HepG2 (cell line): Measurements from ENCODE around the gene CHN2. TPM values are rescaled to one million over a fixed set of nuclear protein-coding genes. Genes with fewer than 3 reads are reported as not detected.

Experiments used
- AHR ChIP-seq: IDR thresholded peaks from 2 replicates; pipeline ENCODE4 v1.6.1; 2018; ENCODE audit warnings: missing genetic modification reagents, missing compliant biosample characterization
- ATF7 ChIP-seq, 2 experiments: fragments of 450-650 bp in 1 of 2; sonication (generic) in 1 of 2; formaldehyde crosslinking in 1 of 2; IDR thresholded peaks; 2 replicates each; pipeline versions ENCODE4 v1.4.0 to v1.6.1; 2016 to 2020; ENCODE audit warnings: antibody characterized with exemption in 1 of 2, mild to moderate bottlenecking in 1 of 2, missing genetic modification reagents in 1 of 2
- CENPBD1 ChIP-seq: sonication (generic); formaldehyde crosslinking; IDR thresholded peaks from 2 replicates; pipeline ENCODE4 v1.8.0; 2022; ENCODE audit warnings: missing genetic modification reagents, low read depth, mild to moderate bottlenecking, borderline replicate concordance
- DR1 ChIP-seq: sonication (generic); formaldehyde crosslinking; IDR thresholded peaks from 2 replicates; pipeline ENCODE4 v1.8.0; 2021; ENCODE audit warnings: mild to moderate bottlenecking, missing genetic modification reagents, inconsistent platforms
- GPBP1L1 ChIP-seq: sonication (generic); formaldehyde crosslinking; IDR thresholded peaks from 2 replicates; pipeline ENCODE4 v1.5.0; 2020; ENCODE audit warnings: mild to moderate bottlenecking, missing genetic modification reagents
- ZBTB4 ChIP-seq: sonication (generic); formaldehyde crosslinking; IDR thresholded peaks from 2 replicates; pipeline ENCODE4 v1.4.0; 2020; ENCODE audit warnings: missing genetic modification reagents, mild to moderate bottlenecking, borderline replicate concordance
- ZFX ChIP-seq: sonication (generic); formaldehyde crosslinking; IDR thresholded peaks from 2 replicates; pipeline ENCODE4 v1.4.0; 2020; ENCODE audit warnings: mild to moderate bottlenecking, low read depth, missing genetic modification reagents, moderate library complexity
- ZNF318 ChIP-seq: sonication (generic); formaldehyde crosslinking; IDR thresholded peaks from 2 replicates; pipeline ENCODE4 v1.4.0; 2020; ENCODE audit warnings: mild to moderate bottlenecking, missing genetic modification reagents
- ZNF331 ChIP-seq: sonication (generic); formaldehyde crosslinking; IDR thresholded peaks from 2 replicates; pipeline ENCODE4 v1.4.0; 2020; ENCODE audit warnings: missing genetic modification reagents
- ZNF710 ChIP-seq: sonication (generic); formaldehyde crosslinking; IDR thresholded peaks from 2 replicates; pipeline ENCODE4 v1.5.0; 2020; ENCODE audit warnings: mild to moderate bottlenecking, missing genetic modification reagents, borderline replicate concordance
- ZNF747 ChIP-seq: sonication (generic); formaldehyde crosslinking; IDR thresholded peaks from 2 replicates; pipeline ENCODE4 v1.8.1; 2023; ENCODE audit warnings: missing genetic modification reagents, mild to moderate bottlenecking, borderline replicate concordance
- polyA plus RNA-seq, 8 experiments: library from polyadenylated mRNA; depleted of rRNA in 3 of 8; stranded (reverse) in 7 of 8; unstranded in 1 of 8; fragments of >200 nt; fragmentation: Illumina TruSeq in 4 of 8; extraction: Trizol in 4 of 8; gene quantifications; 2 replicates each; pipeline versions ENCODE4 v1.2.1 to v1.2.3, GENCODE V29; 2011 to 2016; ENCODE audit warnings: low read depth in 4 of 8, missing spikeins in 1 of 8, mixed read lengths in 1 of 8; ENCODE audit not compliant: insufficient read depth in 1 of 8
- total RNA-seq, 5 experiments: library from RNA; depleted of rRNA; stranded (reverse); fragments of >200 nt; fragmentation: Illumina TruSeq; extraction: Trizol; gene quantifications; 2 replicates each; pipeline ENCODE4 v1.2.3, GENCODE V29; 2016; ENCODE audit warnings: low read depth in 1 of 5

The CHN2 gene
- total and polyA plus RNA-seq, 2 of the 13 experiments (the other 11 are each of a cell fraction or from before 2014, with no cell fraction given) = 23.5 to 30.5 TPM

GRCh38 chr7:29208410-29209250 is 14.1 kb downstream of the CHN2 start (continued):
- no peak for TF ChIP-seq GPBP1L1 (CRISPR knock-in tag)
- peak; percentile 51; the same call in 1 of the 2 replicates for TF ChIP-seq ZNF710
- no peak for TF ChIP-seq CENPBD1 (CRISPR knock-in tag)
- TF ChIP-seq ATF7 (IDR thresholded peaks at IDR 0.05) = no peak
- TF ChIP-seq ATF7 (CRISPR knock-in tag; IDR thresholded peaks at IDR 0.05) = 0 out of 2 replicates have a peak, but pooled peaks have one; percentile 36
- no peak for TF ChIP-seq ZNF318 (CRISPR knock-in tag)
- no peak for TF ChIP-seq ZNF747 (CRISPR knock-in tag)
- peak; percentile 32; the same call in 1 of the 2 replicates for TF ChIP-seq ZFX (CRISPR knock-in tag)
- no peak for TF ChIP-seq DR1 (CRISPR knock-in tag)
- 0 out of 2 replicates have a peak, but pooled peaks have one; percentile 12 for TF ChIP-seq ZNF331
- TF ChIP-seq ZBTB4 (CRISPR knock-in tag) = 0 out of 2 replicates have a peak, but pooled peaks have one; percentile 50
- TF ChIP-seq AHR (CRISPR knock-in tag) = no peak
